Measurements from ENCODE around the gene NCOA1.

The NCOA1 gene

DNA sequence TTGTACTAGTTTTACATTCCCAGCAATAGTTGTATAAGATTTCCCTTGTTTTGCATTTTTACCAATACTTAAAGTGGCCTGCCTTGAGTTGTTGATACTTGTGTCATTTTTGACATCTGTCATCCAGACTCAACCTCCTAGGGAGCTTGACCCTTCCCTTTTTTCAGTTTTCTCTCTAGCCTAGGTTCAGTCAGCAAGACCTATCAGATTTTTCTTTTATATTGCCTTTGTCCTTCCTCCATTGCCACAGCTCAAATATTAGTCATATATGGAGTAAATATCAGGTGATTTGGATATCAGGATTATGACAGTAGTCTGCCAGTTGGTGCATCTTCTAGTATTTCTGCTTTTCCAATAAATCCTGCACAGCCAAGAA lies 315.6 kb downstream of the NCOA1 start:
- DNase-seq: no peak

DNA sequence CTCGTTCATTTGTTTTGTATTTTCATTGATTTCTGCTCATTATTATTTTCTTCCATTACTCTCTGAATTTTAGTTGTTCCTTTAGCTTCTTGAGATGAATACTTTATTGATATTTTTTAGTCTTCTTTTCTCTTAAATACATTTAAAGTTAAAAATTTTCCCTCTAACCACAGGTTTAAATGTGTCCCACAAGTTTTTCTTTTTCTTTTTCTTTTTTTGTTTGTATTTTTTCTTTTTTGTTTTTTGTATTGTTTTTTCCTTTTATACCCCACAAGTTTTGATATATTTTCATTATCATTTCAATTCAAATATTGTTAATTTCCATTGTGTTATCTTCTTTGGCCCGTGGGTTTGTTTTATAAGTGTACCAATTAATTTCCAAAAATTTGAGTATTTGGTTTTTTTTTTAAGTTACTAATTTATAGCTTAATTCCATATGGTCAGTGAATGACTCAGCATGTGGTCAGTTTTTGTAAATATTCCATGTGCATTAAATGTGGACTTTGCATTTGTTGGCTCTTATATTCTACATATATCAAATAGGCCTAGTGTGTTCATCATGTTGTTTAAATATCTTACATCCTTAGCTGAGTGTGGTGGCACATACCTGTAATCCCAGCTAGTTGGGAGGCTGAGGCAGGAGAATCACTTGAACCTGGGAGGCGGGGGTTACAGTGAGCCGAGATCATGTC lies 318.4 kb downstream of the NCOA1 start:
- DNase-seq: no peak

DNA sequence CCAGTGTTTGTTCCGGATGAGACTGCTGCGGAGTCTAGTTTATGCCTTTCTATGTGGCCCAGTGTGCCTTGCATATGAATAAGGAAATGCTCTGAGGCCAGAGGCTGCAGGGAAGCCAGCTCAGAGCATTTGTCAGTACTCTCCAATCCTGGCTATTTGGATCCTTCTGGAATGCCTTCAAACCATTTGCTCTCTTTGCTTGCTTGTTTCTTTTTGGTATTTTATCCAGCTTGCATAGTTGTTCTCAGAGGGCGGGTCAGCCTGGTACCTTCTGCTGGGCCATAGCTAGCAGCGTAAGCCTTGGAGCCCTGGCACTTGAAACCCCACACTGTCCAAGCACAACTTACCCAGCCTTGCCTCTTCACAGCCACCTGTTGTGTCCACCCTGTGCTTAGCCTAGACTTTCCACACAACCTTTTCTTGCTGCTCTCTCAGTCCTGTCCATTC lies 322.7 kb downstream of the NCOA1 start:
- DNase-seq: no peak

DNA sequence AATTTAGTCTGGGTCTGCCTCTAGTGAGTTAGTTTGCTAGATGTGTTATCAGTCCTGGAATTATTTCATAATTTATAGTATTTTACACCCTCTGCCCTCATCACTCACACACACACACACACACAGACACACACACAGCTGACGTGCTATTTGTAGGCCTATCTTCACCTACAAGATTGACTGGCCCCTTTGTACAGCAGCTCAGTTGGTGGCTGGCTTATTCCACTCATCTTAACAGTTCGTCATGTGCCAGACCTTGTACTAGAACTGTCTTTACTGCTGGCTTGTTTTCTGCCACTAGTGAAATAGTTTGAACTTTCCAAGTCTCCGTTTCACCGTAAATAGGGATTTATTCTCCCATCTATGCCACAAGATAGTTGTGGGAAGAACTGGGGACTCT lies 323.5 kb downstream of the NCOA1 start:
- DNase-seq: no peak

DNA sequence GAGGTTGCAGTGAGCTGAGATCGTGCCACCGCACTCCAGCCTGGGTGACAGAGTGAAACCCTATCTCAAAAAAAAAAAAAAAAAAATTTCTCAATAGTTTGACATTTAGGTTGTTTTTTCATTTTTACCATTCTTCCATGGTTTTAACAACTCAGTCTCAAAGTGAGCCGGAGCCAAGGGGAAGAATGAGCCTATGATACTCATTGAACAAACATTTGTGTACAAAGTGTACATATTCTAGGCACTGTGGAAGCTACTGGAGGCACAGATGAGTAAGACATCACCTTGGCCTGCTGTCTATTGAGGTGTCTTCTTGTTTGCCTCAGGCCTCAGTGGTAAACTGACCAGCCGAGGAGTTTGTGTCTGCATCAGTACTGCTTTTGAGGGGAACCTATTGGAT lies 324.1 kb downstream of the NCOA1 start:
- DNase-seq: no peak

DNA sequence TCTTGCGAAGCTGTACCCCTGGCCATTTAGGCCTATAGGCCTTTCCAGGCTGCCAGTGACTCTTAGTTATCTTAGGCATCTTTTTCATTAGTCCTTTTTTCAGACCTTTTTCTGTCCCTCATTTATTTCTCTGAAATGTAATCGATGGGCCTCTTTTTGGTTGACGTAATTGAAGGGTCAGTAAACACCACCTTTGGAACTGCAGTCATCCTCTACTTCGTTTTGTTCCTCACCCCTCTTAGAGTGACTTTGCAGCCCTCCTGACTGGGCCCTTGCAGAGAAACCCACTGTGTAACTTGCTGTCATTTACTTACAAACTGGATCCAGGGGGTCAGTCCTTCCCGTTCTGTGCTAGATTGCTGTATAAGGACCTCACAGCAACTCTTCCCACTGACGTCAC lies 325.4 kb downstream of the NCOA1 start:
- DNase-seq: no peak

DNA sequence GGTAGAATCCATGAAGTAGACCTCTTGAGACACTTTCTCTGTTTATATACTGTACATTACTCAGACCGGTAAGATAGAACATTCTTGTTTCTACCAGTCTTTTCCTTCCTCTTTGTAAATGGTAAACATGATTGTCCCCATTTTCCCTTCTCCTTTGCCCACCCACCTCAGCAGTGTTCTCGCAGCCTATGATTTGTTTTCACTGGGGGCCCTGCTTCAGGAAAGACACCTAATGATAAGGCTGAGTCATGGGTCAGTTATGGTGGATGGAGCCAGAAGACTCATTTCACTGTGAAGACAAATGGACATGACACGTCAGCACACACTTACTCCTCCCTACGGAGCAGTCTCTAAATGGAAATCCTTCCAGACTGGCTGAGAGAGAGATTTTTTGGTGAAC lies 325.8 kb downstream of the NCOA1 start:
- DNase-seq: no peak

DNA sequence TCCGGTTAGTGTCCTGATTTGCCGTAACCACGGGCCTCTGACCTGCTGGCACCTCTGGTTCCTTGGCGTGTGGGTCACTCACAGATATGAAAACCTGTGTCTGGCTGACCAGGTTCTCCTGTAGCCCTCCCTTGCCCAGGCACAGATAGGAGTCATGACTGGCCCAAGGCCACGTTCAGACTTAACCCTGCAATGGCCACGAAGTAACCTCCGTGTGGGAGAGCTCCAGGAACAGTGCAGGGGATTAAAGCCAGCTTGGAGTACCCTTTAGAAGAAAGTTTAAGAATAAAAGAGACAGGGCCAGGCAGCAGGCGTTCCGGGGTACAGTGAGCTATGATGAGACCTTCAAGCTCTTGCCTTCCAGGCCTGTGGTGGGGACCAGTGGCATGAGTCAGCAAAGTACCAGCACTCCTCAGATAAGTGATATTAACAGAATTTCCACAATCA lies 327.7 kb downstream of the NCOA1 start:
- DNase-seq: no peak

DNA sequence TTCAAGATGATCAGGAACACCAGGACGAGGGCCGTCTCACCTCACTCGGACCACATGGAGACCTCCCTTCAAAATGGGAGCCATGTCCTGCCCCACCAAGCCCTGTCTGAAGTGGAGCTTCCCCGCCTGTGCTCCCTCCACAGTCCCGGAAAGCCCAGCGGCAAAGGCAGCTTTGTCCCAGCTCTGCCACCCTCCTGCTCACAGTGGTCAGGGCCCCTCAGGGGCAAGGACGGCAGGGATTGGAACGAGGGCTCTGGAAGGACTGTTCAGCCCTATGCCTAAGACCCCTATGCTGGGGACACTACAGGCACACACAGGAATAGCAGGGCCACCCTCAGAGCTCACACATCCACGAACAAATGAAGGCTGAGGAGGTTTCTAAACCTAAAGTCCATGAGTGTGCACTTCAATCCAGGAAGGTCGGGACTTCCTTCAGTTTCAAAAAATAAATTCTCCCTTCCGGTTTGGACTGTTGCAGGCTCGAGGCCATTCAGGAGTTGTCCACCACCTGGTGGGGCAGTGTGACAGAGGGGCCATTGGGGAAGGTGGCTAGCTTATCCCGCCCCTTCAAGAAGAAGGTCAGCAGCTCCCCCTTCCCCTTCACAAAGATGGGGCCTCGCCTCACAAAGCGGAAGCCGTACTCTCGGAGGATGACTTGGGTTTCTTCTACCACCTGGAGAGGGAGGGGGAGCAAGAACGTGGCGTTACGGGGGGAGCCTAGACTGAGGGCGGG lies 328.6 kb downstream of the NCOA1 start:
- DNase-seq: no peak

DNA sequence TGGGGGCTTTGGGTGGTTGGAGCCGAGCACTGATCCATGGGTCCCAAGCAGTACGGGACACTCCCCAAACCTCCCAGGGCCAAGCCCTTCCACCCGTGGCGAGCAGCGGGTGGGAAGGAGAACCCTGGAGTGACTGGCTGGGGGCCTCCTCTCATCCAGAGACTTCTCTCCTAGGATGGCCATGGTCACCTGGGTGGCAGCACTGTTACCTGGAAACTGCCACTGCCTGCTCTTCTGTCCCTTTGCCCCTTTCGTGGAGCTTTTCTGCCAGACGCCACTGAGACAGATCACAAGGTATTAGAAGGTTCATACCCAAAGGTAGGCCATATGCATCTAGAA lies 329.1 kb downstream of the NCOA1 start:
- DNase-seq: no peak

Measured in NK-92 treated with Interleukin-12 subunit alpha and Interleukin-12 subunit beta, amount 100 ng/mL, for 24 hours (cell line).